Neutrophil (primary cell): ENCODE measurements around the gene ELMO1.
A peak's percentile ranks its signal among the peaks of the same experiment; 100 is the strongest.

Experiments used
- H3K27ac ChIP-seq: fragments of 200-600 bp; sonication (generic); 2 replicates; pipeline ENCODE4 v1.5.1; 2016; ENCODE audit warnings: mild to moderate bottlenecking, moderate library complexity
- H3K27me3 ChIP-seq: fragments of 200-600 bp; sonication (generic); 2 replicates; pipeline ENCODE4 v1.6.0; 2016; ENCODE audit warnings: mild to moderate bottlenecking
- H3K36me3 ChIP-seq: fragments of 200-600 bp; sonication (generic); 2 replicates; pipeline ENCODE4 v1.5.1; 2017
- H3K4me1 ChIP-seq, 2 experiments: fragments of 200-600 bp in 1 of 2; sonication (generic) in 1 of 2; 1 replicate in 1 of 2; 2 replicates in 1 of 2; pipeline versions ENCODE4 v1.5.1 to v1.6.1; 2013 to 2016; ENCODE audit warnings: low read depth in 1 of 2, low read length in 1 of 2, mild to moderate bottlenecking in 1 of 2, moderate library complexity in 1 of 2; ENCODE audit not compliant: control insufficient read depth in 1 of 2, insufficient read depth in 1 of 2
- H3K4me3 ChIP-seq, 2 experiments: fragments of 200-600 bp in 1 of 2; sonication (generic) in 1 of 2; 1 replicate in 1 of 2; 2 replicates in 1 of 2; pipeline ENCODE4 v1.5.1; 2013 to 2016; ENCODE audit warnings: low read depth in 1 of 2, low read length in 1 of 2, mild to moderate bottlenecking in 1 of 2, moderate library complexity in 1 of 2
- H3K9me3 ChIP-seq: fragments of 200-600 bp; sonication (generic); 2 replicates; pipeline ENCODE4 v1.5.1; 2016
- TF ChIP-seq, protein P1 (sequence below): fragments of 200-600 bp; sonication (generic); IDR thresholded peaks from 2 replicates; pipeline ENCODE4 v1.5.1; 2016; ENCODE audit warnings: antibody characterized with exemption

The ELMO1 gene

GRCh38 chr7:37198906-37199485 is 249.7 kb downstream of the ELMO1 start:
- TF ChIP-seq, protein P1, sequence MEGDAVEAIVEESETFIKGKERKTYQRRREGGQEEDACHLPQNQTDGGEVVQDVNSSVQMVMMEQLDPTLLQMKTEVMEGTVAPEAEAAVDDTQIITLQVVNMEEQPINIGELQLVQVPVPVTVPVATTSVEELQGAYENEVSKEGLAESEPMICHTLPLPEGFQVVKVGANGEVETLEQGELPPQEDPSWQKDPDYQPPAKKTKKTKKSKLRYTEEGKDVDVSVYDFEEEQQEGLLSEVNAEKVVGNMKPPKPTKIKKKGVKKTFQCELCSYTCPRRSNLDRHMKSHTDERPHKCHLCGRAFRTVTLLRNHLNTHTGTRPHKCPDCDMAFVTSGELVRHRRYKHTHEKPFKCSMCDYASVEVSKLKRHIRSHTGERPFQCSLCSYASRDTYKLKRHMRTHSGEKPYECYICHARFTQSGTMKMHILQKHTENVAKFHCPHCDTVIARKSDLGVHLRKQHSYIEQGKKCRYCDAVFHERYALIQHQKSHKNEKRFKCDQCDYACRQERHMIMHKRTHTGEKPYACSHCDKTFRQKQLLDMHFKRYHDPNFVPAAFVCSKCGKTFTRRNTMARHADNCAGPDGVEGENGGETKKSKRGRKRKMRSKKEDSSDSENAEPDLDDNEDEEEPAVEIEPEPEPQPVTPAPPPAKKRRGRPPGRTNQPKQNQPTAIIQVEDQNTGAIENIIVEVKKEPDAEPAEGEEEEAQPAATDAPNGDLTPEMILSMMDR, result peak; percentile 71
- Histone ChIP-seq H3K27ac (no peak overlapping the region), H3K4me3 (no peak overlapping the region), H3K9me3 (no peaks in the 10 kb centered on the region), H3K27me3 (no peaks in the 10 kb centered on the region), H3K36me3 (peaks cover 80% of the 10 kb centered on the region), H3K4me1 (no peaks in the 10 kb centered on the region)

GRCh38 chr7:37198041-37198905 is 250.4 kb downstream of the ELMO1 start:
- Histone ChIP-seq H3K27me3 (no peaks in the 10 kb centered on the region), H3K9me3 (no peaks in the 10 kb centered on the region), H3K4me1 (no peaks in the 10 kb centered on the region), H3K36me3 (peaks cover 76% of the 10 kb centered on the region), H3K4me3 (no peak overlapping the region), H3K27ac (no peak overlapping the region)
- TF ChIP-seq, protein P1, result no peak

- Histone ChIP-seq H3K36me3 (peaks cover 68% of the 10 kb centered on the region), H3K27ac (no peak overlapping the region)
Measured at GRCh38 chr7:37197108-37197507, 251.6 kb downstream of the ELMO1 start.

DNA sequence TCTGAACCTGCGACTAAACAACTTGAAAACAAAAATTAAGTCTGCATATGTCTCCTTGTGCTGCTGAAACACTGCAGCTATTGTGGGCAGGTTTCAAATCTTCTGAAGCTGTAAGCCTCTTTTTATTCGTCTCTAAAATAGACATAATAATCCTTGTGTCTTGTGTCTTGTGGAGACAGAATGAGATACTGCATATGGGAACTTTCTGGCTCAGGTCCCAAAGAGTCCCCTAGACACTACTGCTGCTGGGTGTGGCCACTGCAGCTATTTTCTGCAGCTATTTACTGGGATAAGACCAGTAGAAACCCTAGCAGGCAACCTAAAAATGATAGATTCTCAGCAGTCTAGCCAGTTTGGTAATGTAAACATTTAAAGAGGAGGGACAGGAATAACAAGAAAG is 252.0 kb downstream of the ELMO1 start:
- no peak overlapping the region for H3K4me3 ChIP-seq
- TF ChIP-seq, protein P1, result no peak
- no peak overlapping the region for H3K27ac ChIP-seq
- H3K4me1 ChIP-seq, result no peaks in the 10 kb centered on the region
- H3K36me3 ChIP-seq, result peaks cover 68% of the 10 kb centered on the region
- H3K9me3 ChIP-seq, result no peaks in the 10 kb centered on the region
- no peaks in the 10 kb centered on the region for H3K27me3 ChIP-seq

More at GRCh38 chr7:37197108-37197507, 251.6 kb downstream of the ELMO1 start:
- Histone ChIP-seq H3K4me3 (no peak overlapping the region), H3K4me1 (no peaks in the 10 kb centered on the region), H3K27me3 (no peaks in the 10 kb centered on the region), H3K9me3 (no peaks in the 10 kb centered on the region)
- TF ChIP-seq, protein P1, result no peak

GRCh38 chr7:37195388-37195787 is 253.3 kb downstream of the ELMO1 start:
- TF ChIP-seq, protein P1, result no peak
- Histone ChIP-seq H3K27ac (no peak overlapping the region), H3K36me3 (peaks cover 70% of the 10 kb centered on the region), H3K4me1 (no peaks in the 10 kb centered on the region), H3K9me3 (no peaks in the 10 kb centered on the region), H3K27me3 (no peaks in the 10 kb centered on the region), H3K4me3 (no peak overlapping the region)
